GM10266 (cell line): Measurements from ENCODE around the gene ANKRD11.
A peak's percentile ranks its signal among the peaks of the same experiment; 100 is the strongest.

Source experiments
- DNase-seq: peaks from one replicate; pipeline ENCODE4 v3.0.0; 2012; ENCODE audit errors: extremely low spot score
- CTCF ChIP-seq: IDR thresholded peaks from 2 replicates; pipeline ENCODE4 v1.5.1; 2012; ENCODE audit warnings: mild to moderate bottlenecking, low read depth; ENCODE audit not compliant: control insufficient read depth, insufficient read depth; ENCODE audit errors: missing control alignments

The ANKRD11 gene

GRCh38 chr16:89325861-89326471 is 164.4 kb downstream of the ANKRD11 start:
- no peak for TF ChIP-seq CTCF
- DNase-seq = no peak

GRCh38 chr16:89324056-89325010 is 166.0 kb downstream of the ANKRD11 start:
- no peak for TF ChIP-seq CTCF
- peak; percentile 81 for DNase-seq

GRCh38 chr16:89323120-89323960 is 167.0 kb downstream of the ANKRD11 start:
- no peak for DNase-seq
- no peak for TF ChIP-seq CTCF

GRCh38 chr16:89322321-89323119 is 167.8 kb downstream of the ANKRD11 start:
- DNase-seq = no peak

GRCh38 chr16:89320782-89321501 is 169.4 kb downstream of the ANKRD11 start:
- no peak for DNase-seq

More at GRCh38 chr16:89322321-89323119, 167.8 kb downstream of the ANKRD11 start:
- TF ChIP-seq CTCF = no peak

More at GRCh38 chr16:89320782-89321501, 169.4 kb downstream of the ANKRD11 start:
- no peak for TF ChIP-seq CTCF
